Mesothelial cell of epicardium (in vitro differentiated cells): Measurements from ENCODE around the gene ELMO1. TPM values are rescaled to one million over a fixed set of nuclear protein-coding genes. Genes with fewer than 3 reads are reported as not detected.

Source experiments
- DNase-seq, 2 experiments: peaks; one replicate each; pipeline ENCODE4 v3.0.0; 2021; ENCODE audit warnings: low spot score in 2 of 2; ENCODE audit not compliant: unreplicated experiment in 2 of 2
- H3K27ac Mint-ChIP-seq: 2 replicates; pipeline ENCODE4 v1.8.0; 2021; ENCODE audit warnings: mixed read lengths
- H3K27me3 Mint-ChIP-seq: 2 replicates; pipeline ENCODE4 v1.8.0; 2021; ENCODE audit warnings: low read depth, mixed read lengths
- H3K36me3 Mint-ChIP-seq: 2 replicates; pipeline ENCODE4 v1.8.0; 2021; ENCODE audit warnings: mixed read lengths
- H3K4me1 Mint-ChIP-seq: 2 replicates; pipeline ENCODE4 v1.8.0; 2021; ENCODE audit warnings: mixed read lengths
- H3K4me3 Mint-ChIP-seq: 2 replicates; pipeline ENCODE4 v1.8.0; 2021; ENCODE audit warnings: mild to moderate bottlenecking, moderate library complexity, mixed read lengths
- H3K9me3 Mint-ChIP-seq: 2 replicates; pipeline ENCODE4 v1.8.0; 2021; ENCODE audit warnings: mixed read lengths
- total RNA-seq: library from RNA; stranded (reverse); gene quantifications from 3 replicates; pipeline ENCODE4 v1.2.1, GENCODE V29; 2021
- TF ChIP-seq, protein P1 (sequence below): fragments of 200-600 bp; sonication (generic); IDR thresholded peaks from one replicate; pipeline ENCODE4 v1.5.0; 2021; ENCODE audit warnings: antibody characterized with exemption; ENCODE audit not compliant: unreplicated experiment

Gene ELMO1
- total RNA-seq, 1 donor from 2014 or later, result 9.6 TPM

DNA sequence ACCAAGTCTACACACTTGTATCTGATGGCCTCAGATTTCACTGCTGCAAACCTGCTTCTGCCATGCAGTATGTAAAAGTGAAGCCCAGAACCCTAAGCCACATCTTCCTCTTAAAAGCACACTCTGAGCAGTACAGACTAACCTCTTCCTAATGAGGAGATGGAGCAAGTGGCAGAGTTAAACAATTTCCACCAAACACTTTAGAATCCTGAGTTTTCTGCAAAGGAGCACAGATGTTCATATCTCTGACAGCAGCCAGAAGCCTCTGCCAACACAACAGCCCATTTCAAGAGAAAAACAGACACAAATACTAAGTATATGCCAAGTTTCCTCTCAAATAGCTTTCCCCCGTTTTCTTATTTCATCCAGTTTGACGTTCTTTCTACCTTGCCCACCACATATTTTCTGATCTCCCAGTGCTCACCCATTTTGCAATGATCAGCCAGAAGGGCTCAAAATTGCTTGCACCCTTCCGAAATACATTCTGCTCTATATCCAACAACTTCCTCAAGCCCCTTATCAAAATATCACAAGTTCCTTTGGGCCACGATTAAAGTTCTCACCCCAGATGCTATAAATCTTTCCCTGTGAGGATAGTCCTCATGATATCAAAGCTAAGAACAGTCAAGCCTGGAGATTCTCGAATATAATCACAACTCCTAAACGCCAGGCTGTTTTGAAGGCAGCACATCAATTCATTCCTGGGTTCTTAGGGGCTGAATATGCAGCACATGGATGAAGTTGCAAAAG, 27.5 kb downstream of the ELMO1 start:
- DNase-seq, result no peak
- no peaks in the 10 kb centered on the region for H3K4me1 Mint-ChIP-seq
- no peak overlapping the region for H3K27ac Mint-ChIP-seq
- H3K27me3 Mint-ChIP-seq, result no peaks in the 10 kb centered on the region
- TF ChIP-seq, protein P1, sequence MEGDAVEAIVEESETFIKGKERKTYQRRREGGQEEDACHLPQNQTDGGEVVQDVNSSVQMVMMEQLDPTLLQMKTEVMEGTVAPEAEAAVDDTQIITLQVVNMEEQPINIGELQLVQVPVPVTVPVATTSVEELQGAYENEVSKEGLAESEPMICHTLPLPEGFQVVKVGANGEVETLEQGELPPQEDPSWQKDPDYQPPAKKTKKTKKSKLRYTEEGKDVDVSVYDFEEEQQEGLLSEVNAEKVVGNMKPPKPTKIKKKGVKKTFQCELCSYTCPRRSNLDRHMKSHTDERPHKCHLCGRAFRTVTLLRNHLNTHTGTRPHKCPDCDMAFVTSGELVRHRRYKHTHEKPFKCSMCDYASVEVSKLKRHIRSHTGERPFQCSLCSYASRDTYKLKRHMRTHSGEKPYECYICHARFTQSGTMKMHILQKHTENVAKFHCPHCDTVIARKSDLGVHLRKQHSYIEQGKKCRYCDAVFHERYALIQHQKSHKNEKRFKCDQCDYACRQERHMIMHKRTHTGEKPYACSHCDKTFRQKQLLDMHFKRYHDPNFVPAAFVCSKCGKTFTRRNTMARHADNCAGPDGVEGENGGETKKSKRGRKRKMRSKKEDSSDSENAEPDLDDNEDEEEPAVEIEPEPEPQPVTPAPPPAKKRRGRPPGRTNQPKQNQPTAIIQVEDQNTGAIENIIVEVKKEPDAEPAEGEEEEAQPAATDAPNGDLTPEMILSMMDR, result no peak
- no peaks in the 10 kb centered on the region for H3K9me3 Mint-ChIP-seq
- H3K4me3 Mint-ChIP-seq, result no peak overlapping the region
- no peaks in the 10 kb centered on the region for H3K36me3 Mint-ChIP-seq

DNA sequence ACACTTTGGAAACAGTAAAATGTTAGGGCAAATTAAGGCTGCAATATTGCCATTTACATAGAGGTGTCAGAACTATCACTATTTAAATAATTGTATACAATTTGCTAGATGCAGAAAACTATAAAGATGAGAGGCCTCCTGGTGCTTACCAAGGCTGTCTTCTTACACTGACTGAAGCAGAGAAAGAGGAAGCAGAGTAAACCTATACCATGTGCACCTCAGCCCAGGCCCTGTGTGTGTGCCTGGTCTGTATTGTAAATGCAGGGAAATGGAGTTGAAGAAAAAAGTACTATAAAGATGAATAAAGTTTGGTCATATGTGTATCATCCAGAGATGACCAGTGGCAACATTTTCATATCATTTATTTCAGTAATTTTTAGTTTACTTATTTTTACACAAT, 29.2 kb downstream of the ELMO1 start:
- no peaks in the 10 kb centered on the region for H3K4me1 Mint-ChIP-seq
- H3K27me3 Mint-ChIP-seq, result no peaks in the 10 kb centered on the region
- TF ChIP-seq, protein P1, result no peak
- no peak overlapping the region for H3K27ac Mint-ChIP-seq
- no peak for DNase-seq
- H3K9me3 Mint-ChIP-seq, result no peaks in the 10 kb centered on the region
- no peaks in the 10 kb centered on the region for H3K36me3 Mint-ChIP-seq
- no peak overlapping the region for H3K4me3 Mint-ChIP-seq

DNA sequence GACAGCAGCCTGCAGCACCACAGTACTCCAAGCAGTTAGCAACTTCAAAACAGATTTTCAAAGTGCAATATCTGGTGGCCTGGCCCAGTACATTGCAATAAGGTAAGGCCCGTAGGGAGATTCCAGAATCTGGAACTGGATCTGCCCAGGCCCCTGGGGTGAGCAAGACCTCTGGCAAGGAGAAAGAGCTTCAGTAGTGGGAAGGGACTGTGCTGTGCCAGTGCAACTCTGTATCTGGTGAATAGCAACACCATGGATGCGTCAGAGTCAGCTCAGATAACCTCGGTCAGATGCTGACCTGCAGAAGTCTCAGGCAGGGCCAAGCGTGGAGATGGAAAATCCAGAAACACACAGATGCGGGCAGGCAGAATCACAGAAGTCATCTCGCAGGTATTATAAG, 30.3 kb downstream of the ELMO1 start:
- H3K4me1 Mint-ChIP-seq, result no peaks in the 10 kb centered on the region
- H3K27ac Mint-ChIP-seq, result no peak overlapping the region
- H3K36me3 Mint-ChIP-seq, result no peaks in the 10 kb centered on the region
- DNase-seq, result no peak
- no peaks in the 10 kb centered on the region for H3K9me3 Mint-ChIP-seq
- no peaks in the 10 kb centered on the region for H3K27me3 Mint-ChIP-seq
- H3K4me3 Mint-ChIP-seq, result no peak overlapping the region
- TF ChIP-seq, protein P1, result no peak

DNA sequence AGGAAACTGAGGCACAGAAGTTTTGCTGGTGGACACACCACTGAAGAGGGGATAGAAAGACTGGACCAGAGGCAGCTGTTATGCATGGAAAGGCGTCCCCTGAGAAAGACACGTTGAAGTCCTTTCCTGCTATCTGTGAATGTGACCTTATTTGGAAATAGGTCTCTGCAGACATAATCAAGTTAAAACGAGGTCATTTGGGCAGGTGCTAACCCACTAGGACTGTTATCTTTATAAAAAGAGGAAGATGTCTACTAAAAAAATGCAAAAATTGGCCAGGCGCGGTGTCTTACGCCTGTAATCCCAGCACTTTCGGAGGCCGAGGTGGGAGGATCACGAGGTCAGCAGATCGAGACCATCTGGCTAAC, 31.6 kb downstream of the ELMO1 start:
- Mint-ChIP-seq H3K4me3 (no peak overlapping the region), H3K27me3 (no peaks in the 10 kb centered on the region), H3K4me1 (no peaks in the 10 kb centered on the region), H3K36me3 (no peaks in the 10 kb centered on the region), H3K9me3 (peaks cover 3% of the 10 kb centered on the region), H3K27ac (no peak overlapping the region)
- TF ChIP-seq, protein P1, result no peak
- no peak for DNase-seq

DNA sequence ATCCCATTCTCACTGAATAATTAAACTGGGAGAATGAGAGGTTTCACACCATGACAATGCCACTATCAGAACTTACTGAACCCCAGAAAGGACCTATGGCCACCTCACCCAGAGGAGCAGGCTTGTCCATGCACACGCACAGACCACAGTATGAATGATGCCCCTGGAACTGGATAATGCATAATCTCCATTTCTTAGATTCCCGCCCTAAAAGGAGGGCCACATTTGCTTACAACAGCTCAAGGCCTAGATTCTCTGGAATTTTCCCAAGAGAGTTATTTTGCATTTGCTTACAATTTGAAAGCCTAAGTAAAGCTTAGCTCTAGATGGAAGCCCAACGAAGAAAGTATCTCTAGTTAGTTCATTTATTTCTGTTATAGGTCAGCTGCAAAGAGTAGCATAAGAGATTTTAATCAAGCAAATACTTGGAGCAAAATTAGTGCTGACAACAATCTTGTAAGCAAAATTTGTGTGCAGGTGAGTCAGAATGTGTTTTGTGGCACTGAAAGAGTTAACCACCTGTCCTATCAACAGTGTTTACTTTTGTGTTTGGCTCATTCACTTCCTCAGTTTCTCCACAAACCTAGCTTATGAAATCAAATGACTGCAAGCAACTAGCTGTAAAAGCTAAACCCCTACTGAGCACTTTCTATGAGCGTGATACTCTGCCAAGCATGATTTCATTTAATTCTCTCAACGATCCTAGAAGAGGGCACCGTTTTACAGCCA, 32.1 kb downstream of the ELMO1 start:
- H3K9me3 Mint-ChIP-seq, result peaks cover 3% of the 10 kb centered on the region
- no peaks in the 10 kb centered on the region for H3K27me3 Mint-ChIP-seq
- no peak overlapping the region for H3K27ac Mint-ChIP-seq
- no peak for DNase-seq
- H3K4me3 Mint-ChIP-seq, result no peak overlapping the region
- TF ChIP-seq, protein P1, result no peak
- H3K36me3 Mint-ChIP-seq, result no peaks in the 10 kb centered on the region
- no peaks in the 10 kb centered on the region for H3K4me1 Mint-ChIP-seq
